Astrocyte of the spinal cord (primary cell): Measurements from ENCODE around the gene FAM111B.
A peak's percentile ranks its signal among the peaks of the same experiment; 100 is the strongest.
"Not testable (repeated sequence)": the region's sequence is repeated elsewhere in the genome, so short reads cannot be mapped to it uniquely, and the experiment has no call there.

ENCODE experiments used
- DNase-seq: peaks from one replicate; pipeline ENCODE4 v3.0.0; 2011; ENCODE audit warnings: low read depth, low spot score
- H3K4me3 ChIP-seq: 2 replicates; pipeline ENCODE4 v1.5.1; 2011; ENCODE audit warnings: low read depth, mild to moderate bottlenecking, low read length, moderate library complexity
- in situ Hi-C: cut with HindIII; loops from 2 replicates; pipeline ENCODE4 v1.10.0; 2017; ENCODE audit warnings: low sequenced_read_pairs
- TF ChIP-seq, protein P1 (sequence below): IDR thresholded peaks from 2 replicates; pipeline ENCODE4 v1.5.1; 2012; ENCODE audit warnings: low read depth, mild to moderate bottlenecking, low read length, inconsistent platforms

The FAM111B gene

GRCh38 chr11:59106363-59107336, at the start of gene FAM111B:
Gene FAM111B, plus strand, starts transcription at chr11:59107237. Its CDS starts 2,389 bp downstream, at chr11:59109626.
- TF ChIP-seq, protein P1, sequence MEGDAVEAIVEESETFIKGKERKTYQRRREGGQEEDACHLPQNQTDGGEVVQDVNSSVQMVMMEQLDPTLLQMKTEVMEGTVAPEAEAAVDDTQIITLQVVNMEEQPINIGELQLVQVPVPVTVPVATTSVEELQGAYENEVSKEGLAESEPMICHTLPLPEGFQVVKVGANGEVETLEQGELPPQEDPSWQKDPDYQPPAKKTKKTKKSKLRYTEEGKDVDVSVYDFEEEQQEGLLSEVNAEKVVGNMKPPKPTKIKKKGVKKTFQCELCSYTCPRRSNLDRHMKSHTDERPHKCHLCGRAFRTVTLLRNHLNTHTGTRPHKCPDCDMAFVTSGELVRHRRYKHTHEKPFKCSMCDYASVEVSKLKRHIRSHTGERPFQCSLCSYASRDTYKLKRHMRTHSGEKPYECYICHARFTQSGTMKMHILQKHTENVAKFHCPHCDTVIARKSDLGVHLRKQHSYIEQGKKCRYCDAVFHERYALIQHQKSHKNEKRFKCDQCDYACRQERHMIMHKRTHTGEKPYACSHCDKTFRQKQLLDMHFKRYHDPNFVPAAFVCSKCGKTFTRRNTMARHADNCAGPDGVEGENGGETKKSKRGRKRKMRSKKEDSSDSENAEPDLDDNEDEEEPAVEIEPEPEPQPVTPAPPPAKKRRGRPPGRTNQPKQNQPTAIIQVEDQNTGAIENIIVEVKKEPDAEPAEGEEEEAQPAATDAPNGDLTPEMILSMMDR: peak; percentile 14
- DNase-seq: peak; percentile 90
- in situ Hi-C loops: no loop called here

DNA sequence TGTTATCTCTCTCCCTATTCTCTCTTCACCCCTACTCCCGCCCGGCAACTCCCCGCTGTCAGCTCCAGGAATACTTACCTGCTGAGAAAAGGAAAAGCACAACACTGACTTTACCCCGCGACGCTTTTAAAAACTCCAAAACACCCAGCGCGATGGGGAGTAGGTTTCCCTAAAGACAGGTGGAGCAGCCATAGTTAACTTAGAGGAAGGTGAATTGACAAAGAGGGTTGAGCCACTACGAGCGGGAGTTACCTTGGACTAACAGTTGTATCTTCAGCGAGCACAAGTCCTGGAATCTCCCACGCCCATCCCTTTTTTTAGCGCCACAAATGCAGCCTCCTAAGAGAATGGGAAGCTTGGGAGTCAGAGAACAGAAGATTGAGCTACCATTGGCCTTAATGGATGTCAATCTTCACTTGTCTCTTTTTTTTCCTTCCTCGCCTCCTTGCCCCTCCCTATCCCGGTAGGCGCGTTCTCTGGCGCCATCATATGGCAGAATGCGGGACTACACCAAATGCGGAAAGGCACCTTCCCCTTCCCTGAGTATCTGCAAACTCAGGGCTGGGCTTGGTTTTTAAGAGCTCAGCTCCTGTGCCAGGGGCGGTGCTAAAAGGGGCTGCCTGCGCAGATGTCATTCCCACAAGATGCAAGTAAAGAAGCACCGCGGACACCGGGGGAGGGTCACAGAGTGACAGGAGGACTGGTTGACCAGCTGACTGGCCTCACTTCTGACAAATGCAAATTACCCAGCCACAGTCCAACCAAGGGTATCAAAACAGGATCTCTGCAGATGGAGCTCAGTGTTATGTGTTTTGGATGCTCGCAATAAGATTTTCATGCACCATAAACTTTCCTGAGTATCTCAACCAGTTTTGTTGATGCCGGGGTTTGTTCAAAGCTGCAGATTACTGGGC, 48.7 kb upstream of the FAM111B start:
- peak overlapping the region; percentile 15 for H3K4me3 ChIP-seq
- DNase-seq: peak; percentile 81
- TF ChIP-seq, protein P1: peak; percentile 70
- in situ Hi-C loops: not testable (repeated sequence)

More at GRCh38 chr11:59106363-59107336, at the start of gene FAM111B:
- H3K4me3 ChIP-seq: peak within 1 kb of the TSS; percentile 56

- in situ Hi-C loops, DNase-seq, H3K4me3 ChIP-seq: not testable (repeated sequence)
These were observed 46.9 kb upstream of the FAM111B start for GRCh38 chr11:59060096-59060495.

DNA sequence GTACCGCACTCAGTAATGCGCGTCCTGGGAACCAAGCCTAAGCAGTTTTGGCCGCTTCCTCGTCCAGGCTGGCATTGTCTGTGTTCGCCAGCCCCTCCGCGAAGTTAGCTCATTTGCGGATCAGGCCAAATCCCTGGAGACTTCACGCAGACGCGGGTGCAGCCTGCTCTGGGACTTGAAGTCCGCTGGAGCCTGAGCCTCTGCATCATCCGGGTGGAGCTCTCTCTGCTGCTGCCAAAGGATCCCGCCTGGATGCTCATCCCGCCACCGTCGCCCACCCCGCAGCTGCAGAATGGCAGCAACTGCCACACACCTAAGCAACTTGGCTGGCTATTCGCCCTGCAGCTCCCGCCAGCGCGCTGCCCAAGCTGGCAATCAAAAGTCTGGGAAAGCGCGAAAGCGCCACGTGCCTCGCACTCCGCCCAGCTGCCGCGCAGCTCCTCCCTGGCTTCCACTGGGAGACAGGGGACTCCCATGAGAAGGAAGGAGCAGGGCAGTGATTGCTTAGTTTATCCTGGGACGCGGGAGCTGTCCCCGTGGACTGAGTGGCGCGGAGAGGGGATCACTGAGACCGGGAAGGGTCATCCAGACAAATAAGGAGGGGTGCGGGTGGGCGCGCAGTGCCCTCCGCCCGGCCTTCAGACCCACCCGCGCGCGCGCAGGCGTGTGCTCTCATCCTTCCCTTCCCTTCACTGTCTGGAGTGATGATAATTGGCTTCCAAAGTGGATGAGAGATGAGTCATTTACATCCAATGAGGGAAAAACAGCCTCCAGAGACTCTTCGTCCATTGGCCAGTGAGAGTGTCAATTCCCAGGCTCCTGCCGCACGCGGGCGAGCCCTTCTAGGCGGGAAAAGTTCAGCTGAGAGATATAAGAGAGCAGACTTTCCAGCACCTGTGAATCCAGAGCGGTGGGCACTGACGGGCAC, 44.2 kb upstream of the FAM111B start:
- H3K4me3 ChIP-seq: no peak overlapping the region
- TF ChIP-seq, protein P1: no peak
- in situ Hi-C loops: no loop called here
- no peak for DNase-seq

DNA sequence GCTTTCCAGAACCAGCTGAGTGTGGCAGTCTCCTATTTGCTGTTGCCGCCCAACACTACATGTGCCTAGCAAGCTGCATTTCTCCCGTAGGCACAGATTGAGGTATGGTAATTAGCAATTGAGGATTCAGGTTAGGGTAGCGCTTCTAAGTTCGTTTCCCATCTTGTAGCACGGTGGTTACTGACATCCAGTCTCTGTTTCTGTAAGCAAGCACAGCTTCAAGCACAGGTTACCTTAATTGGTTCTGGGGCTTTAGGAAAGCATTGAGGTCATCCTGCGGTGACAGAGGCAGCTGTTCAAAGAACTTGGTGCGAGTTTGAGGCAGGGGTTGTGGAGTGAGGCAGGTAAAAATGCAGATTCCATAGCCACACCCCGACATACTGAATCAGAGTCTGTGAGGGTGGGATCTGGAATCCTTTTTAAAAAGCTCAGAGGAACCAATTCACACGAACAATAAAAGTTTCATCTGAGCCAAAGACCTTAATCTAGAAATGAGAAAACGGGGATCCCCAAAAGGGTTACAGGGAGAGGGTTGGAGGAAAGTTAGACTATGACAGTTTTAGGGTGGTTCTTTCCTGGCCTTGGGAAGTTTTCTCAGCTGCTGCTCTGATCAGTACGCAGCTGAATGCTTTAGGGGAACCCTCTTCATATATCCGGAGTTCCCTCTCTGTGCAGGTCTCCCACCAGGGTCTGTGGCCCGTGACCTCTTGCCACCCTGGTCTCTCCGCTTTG, 42.9 kb upstream of the FAM111B start:
- H3K4me3 ChIP-seq, DNase-seq, in situ Hi-C loops: not testable (repeated sequence)

DNA sequence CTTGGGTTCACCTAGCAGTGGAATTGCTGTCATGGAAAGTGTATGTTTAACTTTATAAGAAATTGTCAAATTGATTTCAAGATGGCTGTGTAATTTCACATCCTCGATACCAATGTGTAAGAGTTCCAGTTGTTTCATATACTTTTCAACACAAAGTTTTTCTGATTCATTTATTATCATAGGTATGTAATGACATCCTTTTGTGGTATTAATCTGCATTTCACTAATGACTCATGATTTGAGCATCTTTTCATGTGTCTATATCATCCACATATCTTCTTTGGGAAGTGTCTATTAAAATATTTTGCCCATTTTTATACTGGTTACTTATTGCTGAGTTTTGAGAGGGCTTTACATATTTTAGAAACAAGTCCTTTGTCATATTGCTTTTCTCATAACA, 38.0 kb upstream of the FAM111B start:
- in situ Hi-C loops: no loop called here
- TF ChIP-seq, protein P1: no peak

More for the DNA sequence above, 38.0 kb upstream of the FAM111B start:
- no peak overlapping the region for H3K4me3 ChIP-seq
- no peak for DNase-seq
